Choroid plexus epithelial cell (primary cell): ENCODE data around the gene SSBP4.
A peak's percentile ranks its signal among the peaks of the same experiment; 100 is the strongest.

ENCODE experiments used
- DNase-seq: peaks from one replicate; pipeline ENCODE4 v3.0.0-alpha.2; 2010; ENCODE audit warnings: low read depth
- H3K4me3 ChIP-seq: 2 replicates; pipeline ENCODE4 v1.5.1; 2011; ENCODE audit warnings: low read depth, mild to moderate bottlenecking, control low read depth, low read length, moderate library complexity
- TF ChIP-seq, protein P1 (sequence below): conservative IDR thresholded peaks from 2 replicates; pipeline ENCODE4 v1.5.1; 2011; ENCODE audit warnings: low read depth, mild to moderate bottlenecking, control low read depth, inconsistent platforms, low read length, moderate library complexity

The SSBP4 gene

GRCh38 chr19:18418483-18419194 is 559 bp upstream of the SSBP4 start:
- TF ChIP-seq, protein P1, sequence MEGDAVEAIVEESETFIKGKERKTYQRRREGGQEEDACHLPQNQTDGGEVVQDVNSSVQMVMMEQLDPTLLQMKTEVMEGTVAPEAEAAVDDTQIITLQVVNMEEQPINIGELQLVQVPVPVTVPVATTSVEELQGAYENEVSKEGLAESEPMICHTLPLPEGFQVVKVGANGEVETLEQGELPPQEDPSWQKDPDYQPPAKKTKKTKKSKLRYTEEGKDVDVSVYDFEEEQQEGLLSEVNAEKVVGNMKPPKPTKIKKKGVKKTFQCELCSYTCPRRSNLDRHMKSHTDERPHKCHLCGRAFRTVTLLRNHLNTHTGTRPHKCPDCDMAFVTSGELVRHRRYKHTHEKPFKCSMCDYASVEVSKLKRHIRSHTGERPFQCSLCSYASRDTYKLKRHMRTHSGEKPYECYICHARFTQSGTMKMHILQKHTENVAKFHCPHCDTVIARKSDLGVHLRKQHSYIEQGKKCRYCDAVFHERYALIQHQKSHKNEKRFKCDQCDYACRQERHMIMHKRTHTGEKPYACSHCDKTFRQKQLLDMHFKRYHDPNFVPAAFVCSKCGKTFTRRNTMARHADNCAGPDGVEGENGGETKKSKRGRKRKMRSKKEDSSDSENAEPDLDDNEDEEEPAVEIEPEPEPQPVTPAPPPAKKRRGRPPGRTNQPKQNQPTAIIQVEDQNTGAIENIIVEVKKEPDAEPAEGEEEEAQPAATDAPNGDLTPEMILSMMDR, result no peak
- no peak for DNase-seq
- peak overlapping the region; percentile 38 for H3K4me3 ChIP-seq

DNA sequence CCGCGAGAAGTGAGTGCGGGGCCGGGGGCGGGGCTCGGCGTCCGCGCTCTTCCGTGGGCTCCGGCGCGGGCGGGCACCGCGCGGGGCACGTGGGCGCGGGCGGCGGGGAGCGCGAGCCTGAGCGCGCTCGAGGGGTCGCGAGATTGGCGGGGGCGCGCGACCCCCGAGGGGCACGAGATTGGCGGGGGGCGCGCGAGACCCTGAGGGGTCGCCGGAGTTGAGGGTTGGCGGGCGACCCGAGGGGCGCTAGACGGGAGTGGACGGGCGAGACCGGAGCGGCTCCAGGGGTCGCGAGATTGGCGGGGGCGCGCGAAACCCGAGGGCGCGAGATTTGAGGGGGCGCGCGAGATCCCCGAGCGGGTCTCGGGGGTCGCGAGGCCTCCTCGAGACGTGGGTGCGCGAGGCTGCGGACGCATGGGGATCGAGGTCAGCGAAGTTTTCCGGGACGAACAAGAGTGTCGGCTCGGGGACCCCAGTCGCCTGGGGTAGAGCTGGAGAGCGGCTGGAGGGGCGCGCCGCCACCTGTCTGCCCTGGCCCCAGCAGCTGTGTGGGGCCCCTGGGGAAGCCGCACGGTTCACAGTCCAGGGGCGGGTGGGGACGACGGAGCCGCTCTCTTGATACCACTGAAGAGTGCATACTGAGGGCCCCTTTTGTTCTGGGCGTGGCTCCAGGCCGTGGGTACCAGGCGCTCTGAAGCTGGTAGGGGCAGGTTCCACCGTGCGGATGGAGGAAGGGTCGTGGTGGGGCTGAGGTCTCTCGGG is 682 bp downstream of the SSBP4 start:
- TF ChIP-seq, protein P1, result no peak
- no peak for DNase-seq
- H3K4me3 ChIP-seq, result peak overlapping the region; percentile 74

- TF ChIP-seq, protein P1, result no peak
- no peak for DNase-seq
- H3K4me3 ChIP-seq, result peak overlapping the region; percentile 74
Observed at GRCh38 chr19:18420930-18421329, 1.7 kb downstream of the SSBP4 start.

DNA sequence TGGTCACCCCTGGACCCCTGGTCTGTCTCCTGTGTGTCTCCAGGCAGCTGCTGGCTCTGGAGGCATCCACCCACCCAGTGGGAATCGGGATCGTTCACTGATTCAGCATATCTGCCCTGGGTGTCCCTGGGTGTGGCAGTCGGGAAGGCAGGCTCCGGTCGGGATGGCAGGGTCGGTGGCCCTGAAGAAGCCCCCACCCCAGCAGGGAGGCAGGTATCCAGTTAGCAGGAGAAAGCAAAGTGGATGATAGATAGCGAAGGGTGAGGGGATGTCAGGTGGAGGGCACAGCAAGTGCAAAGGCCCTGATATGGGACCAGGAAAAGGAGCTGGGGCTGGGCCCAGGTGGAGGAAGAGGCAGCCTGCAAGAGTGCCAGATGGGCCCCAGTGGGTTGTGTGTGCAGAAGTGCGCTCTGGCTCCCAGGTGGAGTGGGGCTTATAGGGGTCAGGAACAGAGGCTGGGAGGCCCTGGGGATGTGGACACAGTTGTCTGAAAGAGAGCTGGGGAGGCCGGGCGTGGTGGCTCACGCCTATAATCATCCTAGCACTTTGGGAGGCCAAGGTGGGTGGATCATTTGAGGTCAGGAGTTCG is 2.3 kb downstream of the SSBP4 start:
- no peak for DNase-seq
- H3K4me3 ChIP-seq, result peak overlapping the region; percentile 74
- TF ChIP-seq, protein P1, result no peak

DNA sequence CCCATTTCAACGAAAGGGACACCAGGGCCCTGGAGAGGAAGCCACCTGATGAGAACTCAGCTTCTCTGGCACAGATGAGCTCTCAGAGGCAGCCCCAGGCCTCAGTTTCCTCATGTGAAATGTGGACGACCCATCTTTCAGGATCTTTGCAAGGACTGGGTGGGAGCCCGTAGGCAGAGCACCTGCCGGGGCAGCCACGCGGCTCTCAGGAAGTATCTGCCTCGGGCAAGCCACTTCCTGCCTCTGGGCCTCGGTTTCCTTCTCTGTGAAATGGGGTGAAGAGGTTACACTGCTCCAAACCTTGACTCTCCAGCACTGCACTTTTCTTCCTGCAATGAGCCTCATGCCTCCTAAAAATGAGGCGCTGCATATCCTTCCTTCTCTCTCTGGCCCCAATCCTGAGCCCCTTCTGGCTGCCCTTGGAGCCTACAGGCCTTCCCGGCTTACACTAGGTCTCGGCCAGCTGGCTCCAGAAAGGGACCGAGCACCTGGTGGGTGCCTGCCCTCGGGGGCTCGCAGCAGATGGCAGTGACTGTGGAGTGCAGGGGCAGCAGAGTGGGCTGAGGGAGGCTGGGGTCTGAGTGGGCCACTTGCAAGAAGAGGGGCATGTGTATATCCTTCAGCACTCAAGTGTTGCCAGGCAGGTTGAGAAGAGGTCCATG is 3.5 kb downstream of the SSBP4 start:
- no peak overlapping the region for H3K4me3 ChIP-seq
- TF ChIP-seq, protein P1, result no peak
- no peak for DNase-seq

DNA sequence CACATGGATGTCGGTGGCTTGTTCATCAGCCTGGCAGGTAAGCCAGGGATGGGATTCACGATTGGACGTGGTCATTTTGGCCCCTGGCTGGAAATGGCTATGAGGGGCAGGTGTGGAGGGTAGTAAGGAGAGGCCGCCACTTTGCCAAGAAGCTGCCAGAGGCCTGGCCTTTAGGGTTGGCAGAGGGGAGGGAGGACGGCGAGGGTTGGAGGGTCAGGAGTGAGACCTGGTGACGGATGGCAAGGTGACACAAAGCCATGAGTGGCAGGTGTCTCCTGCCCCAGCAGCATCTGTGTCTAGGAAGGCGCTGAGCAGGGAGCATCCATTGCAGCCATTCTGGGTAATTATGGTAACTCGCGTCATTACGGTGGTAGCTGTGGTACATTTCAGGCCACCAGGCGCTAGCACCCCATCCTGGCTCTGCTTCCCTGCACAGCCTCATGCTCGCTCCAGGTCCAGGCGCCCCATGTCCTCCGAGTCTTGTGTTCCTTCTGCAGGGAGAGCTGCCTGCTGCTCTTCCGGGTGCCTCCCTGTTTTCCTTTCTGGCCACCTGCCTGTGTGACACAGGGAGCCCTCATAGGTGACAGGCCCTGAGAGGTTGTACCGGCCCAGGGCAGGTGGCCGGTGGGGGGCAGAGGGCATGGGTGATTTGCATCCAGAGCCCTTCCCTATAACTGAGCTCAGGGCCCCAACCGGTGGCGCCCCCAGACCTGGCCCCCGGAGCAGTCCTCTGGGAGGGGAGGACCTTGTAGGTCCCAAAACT is 4.2 kb downstream of the SSBP4 start:
- no peak overlapping the region for H3K4me3 ChIP-seq
- TF ChIP-seq, protein P1, result no peak
- DNase-seq, result no peak
